ENCODE measurements around the gene RBPJL. TPM values are rescaled to one million over a fixed set of nuclear protein-coding genes. Genes with fewer than 3 reads are reported as not detected.

RBPJL gene
- total and polyA plus RNA-seq, 2 of the 8 experiments (the other 6 are each of a cell fraction or from before 2014, with no cell fraction given), result 0.67 to 1.3 TPM

GRCh38 chr20:45355209-45356084 is 48.8 kb downstream of the RBPJL start:
- Histone ChIP-seq H2BK120ac (replicated peaks; ENCODE audit: low read depth, low read length) (no peak overlapping the region), H4K8ac (ENCODE audit: extremely low read depth, insufficient read depth, low read length) (no peak overlapping the region), H2AK5ac (ENCODE audit: low read depth, low read length) (no peak overlapping the region), H3K4me1 (replicated peaks in 1 of 4; ENCODE audit: control insufficient read depth in 3 of 4, insufficient read depth in 4 of 4, low read length in 3 of 4) (peaks cover 0 to 11% (median 5%) of the 10 kb centered on the region in 4 experiments; a peak in 4 of 7 replicates), H3K9me3 (ENCODE audit: insufficient read depth in 2 of 2, low read depth in 1 of 2, low read length in 1 of 2) (no peaks in the 10 kb centered on the region), H3K27ac (ENCODE audit: low read depth, low read length) (no peak overlapping the region), H4K5ac (ENCODE audit: insufficient read length, low read depth, low read length) (no peak overlapping the region), H3K4me3 (ENCODE audit: extremely low read depth in 1 of 4, insufficient read depth in 2 of 4, low read depth in 3 of 4, low read length in 4 of 4) (no peak overlapping the region), H3K18ac (ENCODE audit: extremely low read depth, low read length) (no peak overlapping the region), H4K91ac (replicated peaks; ENCODE audit: insufficient read length, low read length) (no peak overlapping the region), H3K4me2 (ENCODE audit: insufficient read depth in 1 of 2, low read depth in 2 of 2, low read length in 2 of 2) (no peak overlapping the region), H3K79me1 (ENCODE audit: low read depth, low read length) (no peaks in the 10 kb centered on the region), H2BK12ac (ENCODE audit: low read depth, low read length) (no peak overlapping the region), H3K9ac (replicated peaks in 1 of 4; ENCODE audit: extremely low read depth in 1 of 4, low read depth in 3 of 4, low read length in 3 of 4) (no peak overlapping the region), H3K4ac (replicated peaks; ENCODE audit: insufficient read length, low read depth, low read length) (no peak overlapping the region), H3K23me2 (ENCODE audit: low read depth, low read length) (no peaks in the 10 kb centered on the region), H4K20me1 (replicated peaks in 1 of 2; ENCODE audit: control insufficient read depth in 1 of 2, insufficient read depth in 2 of 2, low read length in 2 of 2) (no peaks in the 10 kb centered on the region), H3K27me3 (replicated peaks in 1 of 4; ENCODE audit: control insufficient read depth in 3 of 4, extremely low read depth in 1 of 4, insufficient read depth in 3 of 4, low read length in 3 of 4) (no peaks in the 10 kb centered on the region), H3K56ac (replicated peaks; ENCODE audit: insufficient read length, low read depth, low read length) (no peak overlapping the region), H3K79me2 (ENCODE audit: control insufficient read depth in 1 of 2, insufficient read depth in 2 of 2, low read length in 2 of 2) (no peaks in the 10 kb centered on the region), H2BK5ac (ENCODE audit: low read depth, low read length) (no peak overlapping the region), H3K14ac (ENCODE audit: insufficient read length) (no peak overlapping the region), H2BK15ac (ENCODE audit: low read length) (no peak overlapping the region; the same call in 1 of the 2 replicates), H2AFZ (ENCODE audit: low read length) (no peak overlapping the region), H2BK20ac (ENCODE audit: low read length) (no peak overlapping the region), H3K36me3 (ENCODE audit: control insufficient read depth in 2 of 4, insufficient read depth in 4 of 4, low read length in 3 of 4) (no peaks in the 10 kb centered on the region), H3K23ac (ENCODE audit: insufficient read length) (no peak overlapping the region)
- FAIRE-seq, result no peak
- DNase-seq (ENCODE audit: low read depth in 1 of 2, low spot score in 2 of 2), result no peak
- POLR2A ChIA-PET (ENCODE audit: partially characterized antibody), result interaction anchor here (1.2 to 13.2 kb wide), 2 partner anchors 9 to 19 kb away, joined by 4 to 113 read pairs; partner anchors contain the start of gene SDC4
- no peak for TF ChIP-seq BCL11A (IDR thresholded peaks at IDR 0.05; ENCODE audit: low read depth in 2 of 2, low read length in 2 of 2)
- no peak for TF ChIP-seq MAX (IDR thresholded peaks at IDR 0.05)
- no peak for TF ChIP-seq ASH2L (IDR thresholded peaks at IDR 0.05; ENCODE audit: low read length)
- no peak for TF ChIP-seq JUN (IDR thresholded peaks at IDR 0.05; ENCODE audit: low read depth, low read length)
- no peak for TF ChIP-seq YY1 (IDR thresholded peaks at IDR 0.05; ENCODE audit: low read depth, low read length)
- TF ChIP-seq POU5F1 (IDR thresholded peaks at IDR 0.05; ENCODE audit: low read depth, low read length), result no peak
- no peak for TF ChIP-seq SUZ12 (IDR thresholded peaks at IDR 0.05; ENCODE audit: low read length)
- TF ChIP-seq GABPA (IDR thresholded peaks at IDR 0.05; ENCODE audit: borderline replicate concordance, insufficient read depth, low read length), result no peak
- TF ChIP-seq CTBP2 (IDR thresholded peaks at IDR 0.05; ENCODE audit: borderline replicate concordance, insufficient read depth, insufficient read length, low read length), result no peak
- TF ChIP-seq TBP (IDR thresholded peaks at IDR 0.05; ENCODE audit: low read depth, low read length), result no peak
- TF ChIP-seq KDM4A (IDR thresholded peaks at IDR 0.05; ENCODE audit: low read depth, low read length, severe bottlenecking), result no peak
- TF ChIP-seq CHD2 (IDR thresholded peaks at IDR 0.05; ENCODE audit: low read length), result no peak
- CTCF ChIA-PET (ENCODE audit: partially characterized antibody), result interaction anchor here (0.8 to 2.4 kb wide), 4 partner anchors 11 to 94 kb away, joined by 3 to 12 read pairs (median 4); no protein-coding TSS in a partner anchor
- 77% methylated on average over 5 of the region's 5 CpGs; no CpG with 5 or more reads in 1 of the 2 experiments for WGBS, 2 experiments (ENCODE audit: extremely low coverage in 1 of 2, insufficient coverage in 1 of 2, insufficient read length in 1 of 2, insufficient replicate concordance in 2 of 2, low coverage in 1 of 2, low lambda C conversion rate in 2 of 2, missing lambda C conversion rate in 1 of 2)
